ENCODE results near the gene FADS2. TPM values are rescaled to one million over a fixed set of nuclear protein-coding genes. Genes with fewer than 3 reads are reported as not detected.

The FADS2 gene
- total and polyA plus RNA-seq, 12 donors: 12.2 to 37.0 (median 23.5) TPM

DNA sequence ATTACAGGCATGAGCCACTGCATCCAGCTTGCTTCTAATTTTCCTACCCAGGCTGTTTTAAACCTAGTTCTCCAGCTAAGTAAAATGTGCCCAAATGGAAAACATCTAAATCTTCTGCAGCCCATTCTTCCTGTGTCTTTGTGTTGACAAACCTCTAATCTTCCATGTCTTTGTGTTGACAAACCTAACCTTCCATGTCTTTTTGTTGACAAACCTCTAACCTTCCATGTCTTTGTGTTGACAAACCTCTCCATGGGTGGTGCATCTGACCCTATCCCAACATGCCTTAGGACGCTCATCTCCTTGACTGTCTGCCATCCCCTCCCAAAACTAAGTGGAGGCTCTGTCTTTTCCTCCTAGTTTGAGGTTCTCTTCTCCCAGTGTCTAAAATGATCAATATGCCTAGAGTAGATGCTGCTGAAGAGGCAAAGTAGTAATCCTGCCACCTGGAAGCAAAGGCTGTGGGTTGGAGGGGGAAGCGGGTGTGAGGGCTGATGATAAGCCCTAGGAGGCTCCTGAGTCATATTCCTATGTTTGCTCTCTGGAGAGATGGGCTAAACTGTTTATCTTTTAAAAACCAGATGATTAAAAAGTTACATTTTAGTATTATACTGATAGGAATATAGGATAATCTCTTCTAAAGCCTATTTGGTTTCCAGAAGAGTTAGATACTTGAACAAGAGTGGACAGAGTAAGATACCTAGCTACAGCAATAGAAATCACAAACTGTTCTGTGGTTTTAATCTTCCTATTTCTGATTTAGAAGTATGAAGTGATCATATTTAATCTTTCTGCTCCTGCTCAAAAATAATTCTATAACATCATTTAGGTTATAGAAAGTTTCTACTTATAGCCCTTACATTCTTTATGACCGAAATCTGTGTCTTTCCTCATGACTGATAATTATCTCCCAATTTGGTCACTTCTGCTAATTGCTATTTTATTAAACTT lies 27.5 kb upstream of the FADS2 start:
- H3K9me3 ChIP-seq: no peaks in the 10 kb centered on the region
- 79 to 90% methylated on average over 3 of the region's 3 CpGs for WGBS, 2 donors
- intact Hi-C loops (cut with DNase I): loop anchor here in 4 of 10 donors (5.0 to 10.0 kb wide), 4 partner anchors 94 to 307 kb away; partner anchors contain the start of gene FADS3 (in 1 of the 4)
- TF ChIP-seq, protein P1, sequence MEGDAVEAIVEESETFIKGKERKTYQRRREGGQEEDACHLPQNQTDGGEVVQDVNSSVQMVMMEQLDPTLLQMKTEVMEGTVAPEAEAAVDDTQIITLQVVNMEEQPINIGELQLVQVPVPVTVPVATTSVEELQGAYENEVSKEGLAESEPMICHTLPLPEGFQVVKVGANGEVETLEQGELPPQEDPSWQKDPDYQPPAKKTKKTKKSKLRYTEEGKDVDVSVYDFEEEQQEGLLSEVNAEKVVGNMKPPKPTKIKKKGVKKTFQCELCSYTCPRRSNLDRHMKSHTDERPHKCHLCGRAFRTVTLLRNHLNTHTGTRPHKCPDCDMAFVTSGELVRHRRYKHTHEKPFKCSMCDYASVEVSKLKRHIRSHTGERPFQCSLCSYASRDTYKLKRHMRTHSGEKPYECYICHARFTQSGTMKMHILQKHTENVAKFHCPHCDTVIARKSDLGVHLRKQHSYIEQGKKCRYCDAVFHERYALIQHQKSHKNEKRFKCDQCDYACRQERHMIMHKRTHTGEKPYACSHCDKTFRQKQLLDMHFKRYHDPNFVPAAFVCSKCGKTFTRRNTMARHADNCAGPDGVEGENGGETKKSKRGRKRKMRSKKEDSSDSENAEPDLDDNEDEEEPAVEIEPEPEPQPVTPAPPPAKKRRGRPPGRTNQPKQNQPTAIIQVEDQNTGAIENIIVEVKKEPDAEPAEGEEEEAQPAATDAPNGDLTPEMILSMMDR (IDR thresholded peaks at IDR 0.05): no peak
- ATAC-seq: no peak
- peaks cover 0 to 20% (median 9%) of the 10 kb centered on the region in 9 donors for H3K4me1 ChIP-seq
- DNase-seq: no peak
- peaks cover 0 to 59% (median 14%) of the 10 kb centered on the region in 9 donors for H3K36me3 ChIP-seq
- no peaks in the 10 kb centered on the region for H3K27me3 ChIP-seq
- no peak overlapping the region for H3K4me3 ChIP-seq
- no peak overlapping the region for H3K27ac ChIP-seq

DNA sequence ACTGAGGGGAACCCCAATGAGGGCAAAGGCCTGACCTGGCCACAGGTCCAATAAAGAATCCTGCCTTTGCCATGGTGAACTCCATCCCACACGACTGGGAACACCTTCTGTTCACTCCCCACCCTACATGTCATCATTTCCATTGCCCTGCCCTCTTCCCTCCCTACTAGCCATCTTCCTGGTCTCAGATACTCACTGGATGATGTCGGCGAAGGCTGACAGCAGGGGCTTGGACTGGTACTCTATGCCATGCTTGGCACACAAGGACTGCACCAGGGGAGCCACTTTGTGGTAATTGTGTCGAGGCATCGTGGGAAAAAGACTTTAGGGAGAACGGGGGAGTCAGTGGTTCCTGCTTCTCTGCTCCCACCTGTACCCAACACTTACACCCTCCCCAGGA lies 25.5 kb upstream of the FADS2 start:
- H3K27ac ChIP-seq: no peak overlapping the region
- intact Hi-C loops (cut with DNase I): loop anchor here in 4 of 10 donors (5.0 to 10.0 kb wide), 4 partner anchors 92 to 305 kb away; partner anchors contain the start of gene FADS3 (in 1 of the 4)
- WGBS, 2 donors: 88% methylated on average over 6 of the region's 6 CpGs
- TF ChIP-seq, protein P1 (IDR thresholded peaks at IDR 0.05): no peak
- peaks cover 0 to 64% (median 21%) of the 10 kb centered on the region in 9 donors for H3K36me3 ChIP-seq
- no peaks in the 10 kb centered on the region for H3K27me3 ChIP-seq
- H3K4me3 ChIP-seq: no peak overlapping the region
- H3K4me1 ChIP-seq: peaks cover 0 to 12% (median 4%) of the 10 kb centered on the region in 9 donors
- ATAC-seq (no peak), DNase-seq (no peak)
- H3K9me3 ChIP-seq: no peaks in the 10 kb centered on the region

DNA sequence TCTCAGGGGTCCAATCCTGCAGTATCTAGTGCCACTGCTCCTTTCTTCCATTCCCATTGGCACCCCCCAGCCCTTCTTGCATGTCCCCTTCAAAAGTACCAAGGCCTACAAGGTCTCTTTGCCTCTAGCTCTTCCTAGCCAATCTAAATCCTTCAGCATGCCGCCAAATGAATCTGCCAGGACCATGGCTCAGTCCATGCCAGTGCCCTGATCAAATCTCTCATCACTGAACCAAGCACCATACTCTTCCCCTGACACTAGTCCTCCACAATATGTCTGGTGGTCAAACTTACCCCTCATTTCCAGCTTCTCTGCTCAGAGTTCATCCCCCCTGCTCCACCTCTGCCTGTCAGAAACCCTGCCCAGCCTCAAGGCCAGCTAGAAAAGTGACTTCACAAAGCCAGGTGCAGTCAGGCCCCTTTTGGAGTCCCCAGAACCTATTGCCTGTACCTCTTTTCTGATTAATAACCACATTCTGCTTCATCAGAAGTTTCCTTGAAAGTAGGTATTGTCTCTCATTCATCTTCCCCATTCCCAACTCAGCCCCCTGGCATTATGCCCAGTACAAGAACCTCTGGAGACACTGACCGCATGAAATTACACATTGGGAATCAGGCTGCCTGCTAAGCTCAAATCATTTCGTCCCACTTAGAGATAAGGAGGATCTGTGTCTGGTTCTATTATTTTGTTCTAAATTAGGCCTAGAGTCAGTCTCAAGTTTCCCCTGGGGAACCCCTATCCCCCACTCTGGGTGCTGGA lies 24.0 kb upstream of the FADS2 start:
- TF ChIP-seq, protein P1 (IDR thresholded peaks at IDR 0.05): no peak
- 49 to 58% methylated on average over 3 of the region's 3 CpGs for WGBS, 2 donors
- H3K36me3 ChIP-seq: peaks cover 0 to 79% (median 24%) of the 10 kb centered on the region in 9 donors

DNA sequence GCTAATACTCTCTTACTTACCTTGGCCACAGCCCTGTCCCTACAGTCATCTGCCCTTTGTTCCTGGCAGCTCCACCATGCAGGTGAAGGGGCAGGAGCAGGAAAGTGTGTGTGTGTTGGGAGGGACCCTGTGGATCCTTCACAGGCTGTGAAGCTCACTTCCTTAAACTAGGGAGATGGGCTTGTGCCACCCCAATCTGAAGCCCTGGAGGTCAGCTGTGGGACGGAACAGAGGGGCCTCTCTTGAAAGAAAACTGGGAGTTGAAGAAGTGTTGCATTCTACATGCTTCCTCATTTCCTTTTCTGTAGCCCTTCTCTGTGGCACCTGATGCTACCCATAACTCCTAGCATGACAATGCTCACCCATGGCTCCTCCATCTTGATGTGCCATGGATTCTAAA lies 23.0 kb upstream of the FADS2 start:
- WGBS, 2 donors: 88 to 98% methylated on average over 1 of the region's 1 CpG
- H3K4me3 ChIP-seq: no peak overlapping the region
- H3K27ac ChIP-seq: no peak overlapping the region
- H3K4me1 ChIP-seq: peaks cover 0 to 7% (median 0%) of the 10 kb centered on the region in 9 donors
- peaks cover 0 to 88% (median 30%) of the 10 kb centered on the region in 9 donors for H3K36me3 ChIP-seq
- no peak for DNase-seq
- H3K9me3 ChIP-seq: no peaks in the 10 kb centered on the region
- no peaks in the 10 kb centered on the region for H3K27me3 ChIP-seq
- TF ChIP-seq, protein P1 (IDR thresholded peaks at IDR 0.05): no peak
- ATAC-seq: no peak
- intact Hi-C loops (cut with DNase I): loop anchor here in 2 of 10 donors (10.0 kb wide), 2 partner anchors 90 to 280 kb away; partner anchors contain the start of gene FADS3 (in 1 of the 2)

More for the DNA sequence above, 24.0 kb upstream of the FADS2 start:
- Histone ChIP-seq H3K4me3 (no peak overlapping the region), H3K27me3 (no peaks in the 10 kb centered on the region), H3K27ac (no peak overlapping the region), H3K4me1 (peaks cover 0 to 9% (median 0%) of the 10 kb centered on the region in 9 donors), H3K9me3 (no peaks in the 10 kb centered on the region)
- ATAC-seq: no peak
- intact Hi-C loops (cut with DNase I): loop anchor here in 4 of 10 donors (5.0 to 10.0 kb wide), 4 partner anchors 91 to 303 kb away; partner anchors contain the start of gene FADS3 (in 1 of the 4)
- no peak for DNase-seq

Measured in heart right ventricle (tissue), 16 donors.